ENCODE data around the gene ASB16.

Gene ASB16

DNA sequence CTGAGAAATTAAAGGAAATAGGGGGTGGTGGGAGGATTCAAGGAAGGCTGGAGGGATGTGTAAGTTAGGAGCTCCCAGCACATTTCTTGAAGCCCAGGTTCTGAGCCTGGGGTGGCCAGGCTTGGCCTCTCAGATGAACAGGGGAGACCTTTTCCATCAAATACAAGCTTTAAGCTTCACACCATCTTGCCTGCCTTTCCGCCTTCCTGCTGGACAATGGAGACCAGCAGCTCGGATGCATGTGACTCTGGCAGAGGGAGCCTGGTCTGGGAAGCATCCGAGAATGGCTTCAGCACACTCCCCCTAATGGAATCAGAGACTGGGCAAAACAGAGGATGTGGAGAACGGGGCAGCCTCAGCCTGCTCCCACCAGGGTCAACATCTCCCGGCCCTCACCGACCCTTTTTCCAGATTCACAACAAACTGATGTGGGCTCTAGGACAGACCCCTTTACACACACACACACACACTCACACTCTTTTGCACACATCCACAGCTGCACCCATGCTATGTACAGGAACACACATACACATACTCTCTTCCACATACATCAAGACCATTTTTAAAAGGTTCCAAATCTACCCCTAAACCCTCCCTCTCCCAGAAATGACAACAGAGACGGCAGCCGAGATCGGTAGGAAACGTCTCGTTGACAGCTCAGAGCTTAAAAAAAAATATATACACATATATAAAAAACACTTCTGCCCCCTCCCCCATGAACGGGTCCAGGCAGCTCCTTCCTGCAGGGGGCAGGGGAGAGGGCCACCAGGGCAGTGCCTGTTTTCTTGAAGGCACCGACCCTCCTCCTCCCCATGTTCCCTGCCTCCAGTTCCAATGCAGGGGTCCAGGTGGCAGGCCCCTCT, 35.7 kb downstream of the ASB16 start:
- Histone ChIP-seq H3K4me3 (IDR thresholded peaks at IDR 0.05; ENCODE audit: insufficient read depth, low read depth, low read length) (no peak overlapping the region), H3K4me1 (ENCODE audit: low read depth, poor library complexity, severe bottlenecking) (peaks cover 36% of the 10 kb centered on the region), H3K36me3 (ENCODE audit: insufficient read depth) (no peaks in the 10 kb centered on the region; the same call in 1 of the 2 replicates), H3K27ac (no peak overlapping the region), H3K9ac (no peak overlapping the region), H3K79me2 (ENCODE audit: insufficient read depth, low read depth) (no peaks in the 10 kb centered on the region), H3K4me2 (no peak overlapping the region), H3K27me3 (ENCODE audit: insufficient read depth, low read depth) (no peaks in the 10 kb centered on the region), H2AFZ (ENCODE audit: low read depth) (no peak overlapping the region), H4K20me1 (ENCODE audit: insufficient read depth) (no peaks in the 10 kb centered on the region)
- TF ChIP-seq, protein P1, sequence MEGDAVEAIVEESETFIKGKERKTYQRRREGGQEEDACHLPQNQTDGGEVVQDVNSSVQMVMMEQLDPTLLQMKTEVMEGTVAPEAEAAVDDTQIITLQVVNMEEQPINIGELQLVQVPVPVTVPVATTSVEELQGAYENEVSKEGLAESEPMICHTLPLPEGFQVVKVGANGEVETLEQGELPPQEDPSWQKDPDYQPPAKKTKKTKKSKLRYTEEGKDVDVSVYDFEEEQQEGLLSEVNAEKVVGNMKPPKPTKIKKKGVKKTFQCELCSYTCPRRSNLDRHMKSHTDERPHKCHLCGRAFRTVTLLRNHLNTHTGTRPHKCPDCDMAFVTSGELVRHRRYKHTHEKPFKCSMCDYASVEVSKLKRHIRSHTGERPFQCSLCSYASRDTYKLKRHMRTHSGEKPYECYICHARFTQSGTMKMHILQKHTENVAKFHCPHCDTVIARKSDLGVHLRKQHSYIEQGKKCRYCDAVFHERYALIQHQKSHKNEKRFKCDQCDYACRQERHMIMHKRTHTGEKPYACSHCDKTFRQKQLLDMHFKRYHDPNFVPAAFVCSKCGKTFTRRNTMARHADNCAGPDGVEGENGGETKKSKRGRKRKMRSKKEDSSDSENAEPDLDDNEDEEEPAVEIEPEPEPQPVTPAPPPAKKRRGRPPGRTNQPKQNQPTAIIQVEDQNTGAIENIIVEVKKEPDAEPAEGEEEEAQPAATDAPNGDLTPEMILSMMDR (conservative IDR thresholded peaks at IDR 0.05; ENCODE audit: low read depth, low read length): 0 out of 2 replicates have a peak, but pooled peaks have one; percentile 15

GRCh38 chr17:44206825-44207155, 36.3 kb downstream of the ASB16 start:
- Histone ChIP-seq H3K27me3 (ENCODE audit: insufficient read depth, low read depth) (no peaks in the 10 kb centered on the region), H3K36me3 (ENCODE audit: insufficient read depth) (no peaks in the 10 kb centered on the region; the same call in 1 of the 2 replicates), H2AFZ (ENCODE audit: low read depth) (no peak overlapping the region), H3K4me3 (IDR thresholded peaks at IDR 0.05; ENCODE audit: insufficient read depth, low read depth, low read length) (no peak overlapping the region), H3K79me2 (ENCODE audit: insufficient read depth, low read depth) (no peaks in the 10 kb centered on the region), H3K4me2 (no peak overlapping the region), H3K4me1 (ENCODE audit: low read depth, poor library complexity, severe bottlenecking) (peaks cover 34% of the 10 kb centered on the region), H4K20me1 (ENCODE audit: insufficient read depth) (no peaks in the 10 kb centered on the region), H3K27ac (no peak overlapping the region), H3K9ac (no peak overlapping the region)
- TF ChIP-seq, protein P1 (conservative IDR thresholded peaks at IDR 0.05; ENCODE audit: low read depth, low read length): 0 out of 2 replicates have a peak, but pooled peaks have one; percentile 6

- no peak overlapping the region for H3K9ac ChIP-seq
- H3K4me1 ChIP-seq (ENCODE audit: low read depth, poor library complexity, severe bottlenecking): peaks cover 34% of the 10 kb centered on the region
- H4K20me1 ChIP-seq (ENCODE audit: insufficient read depth): no peaks in the 10 kb centered on the region
- H3K4me2 ChIP-seq: no peak overlapping the region
- no peak overlapping the region for H3K4me3 ChIP-seq (IDR thresholded peaks at IDR 0.05; ENCODE audit: insufficient read depth, low read depth, low read length)
- no peaks in the 10 kb centered on the region for H3K79me2 ChIP-seq (ENCODE audit: insufficient read depth, low read depth)
- no peaks in the 10 kb centered on the region; the same call in 1 of the 2 replicates for H3K36me3 ChIP-seq (ENCODE audit: insufficient read depth)
- H3K27me3 ChIP-seq (ENCODE audit: insufficient read depth, low read depth): no peaks in the 10 kb centered on the region
- no peak overlapping the region for H3K27ac ChIP-seq
- TF ChIP-seq, protein P1 (conservative IDR thresholded peaks at IDR 0.05; ENCODE audit: low read depth, low read length): no peak
- H2AFZ ChIP-seq (ENCODE audit: low read depth): no peak overlapping the region
Observed at GRCh38 chr17:44207319-44207718, 36.8 kb downstream of the ASB16 start.

DNA sequence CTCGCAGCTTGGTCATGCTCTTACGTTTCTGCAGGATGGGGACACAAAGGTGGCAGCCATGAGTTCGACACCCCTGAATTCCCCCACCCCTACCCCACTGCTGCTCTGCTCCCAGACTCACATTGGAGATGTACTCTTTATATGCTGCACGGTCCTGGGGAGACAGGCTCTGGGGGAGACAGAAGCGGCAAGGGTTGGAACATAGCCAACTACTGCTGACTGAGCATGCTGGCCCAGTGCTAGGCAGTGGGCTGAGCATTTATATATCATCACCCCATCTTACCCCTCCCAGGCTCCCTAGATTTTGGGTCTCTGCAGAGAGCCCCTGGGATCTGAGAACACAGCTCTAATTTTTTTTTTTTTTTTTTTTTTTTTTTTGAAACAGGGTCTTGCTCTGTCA, 37.2 kb downstream of the ASB16 start:
- TF ChIP-seq, protein P1 (conservative IDR thresholded peaks at IDR 0.05; ENCODE audit: low read depth, low read length): no peak
- H4K20me1 ChIP-seq (ENCODE audit: insufficient read depth): no peaks in the 10 kb centered on the region
- H3K4me1 ChIP-seq (ENCODE audit: low read depth, poor library complexity, severe bottlenecking): peaks cover 34% of the 10 kb centered on the region
- H3K9ac ChIP-seq: no peak overlapping the region
- H3K27me3 ChIP-seq (ENCODE audit: insufficient read depth, low read depth): no peaks in the 10 kb centered on the region
- H3K4me2 ChIP-seq: no peak overlapping the region
- H3K79me2 ChIP-seq (ENCODE audit: insufficient read depth, low read depth): no peaks in the 10 kb centered on the region
- H3K4me3 ChIP-seq (IDR thresholded peaks at IDR 0.05; ENCODE audit: insufficient read depth, low read depth, low read length): no peak overlapping the region
- H3K27ac ChIP-seq: no peak overlapping the region
- no peak overlapping the region for H2AFZ ChIP-seq (ENCODE audit: low read depth)
- H3K36me3 ChIP-seq (ENCODE audit: insufficient read depth): no peaks in the 10 kb centered on the region; the same call in 1 of the 2 replicates

Measured in KMS-11 (cell line).